Tibial artery (tissue), 4 donors: ENCODE data around the gene RAN.

Experiments
- DNase-seq, 2 donors: peaks; one replicate each; pipeline ENCODE4 v3.0.0-alpha.2; 2019
- H3K27ac ChIP-seq, 2 donors: fragments of 200-600 bp; sonication (generic) in 1 of 2; 1 replicate in 1 of 2; 2 replicates in 1 of 2; pipeline ENCODE4 v1.5.1; 2018 to 2019; ENCODE audit warnings: mild to moderate bottlenecking in 1 of 2
- H3K27me3 ChIP-seq, 2 donors: fragments of 200-600 bp; sonication (generic) in 1 of 2; one replicate each; pipeline versions ENCODE4 v1.5.1 to v1.6.0; 2016 to 2019
- H3K36me3 ChIP-seq, 3 donors: fragments of 200-600 bp; sonication (generic) in 2 of 3; one replicate each; pipeline ENCODE4 v1.5.1; 2016 to 2019; ENCODE audit warnings: mild to moderate bottlenecking in 2 of 3
- H3K4me1 ChIP-seq, 4 donors: fragments of 200-600 bp; sonication (generic) in 2 of 4; 1 replicate in 3 of 4; 2 replicates in 1 of 4; pipeline ENCODE4 v1.5.1; 2016 to 2019
- H3K4me3 ChIP-seq, 2 donors: fragments of 200-600 bp; sonication (generic) in 1 of 2; 1 replicate in 1 of 2; 2 replicates in 1 of 2; pipeline ENCODE4 v1.5.1; 2018 to 2019; ENCODE audit warnings: mild to moderate bottlenecking in 2 of 2
- H3K9me3 ChIP-seq, 3 donors: fragments of 200-600 bp; sonication (generic) in 1 of 3; one replicate each; pipeline ENCODE4 v1.5.1; 2016 to 2019
- intact Hi-C: fragments of 100-400 bp; cut with DNase I; formaldehyde crosslinking; loops from one replicate; pipeline ENCODE4 v1.15.0; 2023; ENCODE audit warnings: low total_unique reads
- TF ChIP-seq, protein P1 (sequence below), 2 experiments: fragments of 200-600 bp in 1 of 2; fragments of 450-650 bp in 1 of 2; IDR thresholded peaks; one replicate each; pipeline ENCODE4 v1.5.1; 2017 to 2019; ENCODE audit warnings: antibody characterized with exemption in 2 of 2, mild to moderate bottlenecking in 1 of 2, moderate library complexity in 1 of 2

The RAN gene

DNA sequence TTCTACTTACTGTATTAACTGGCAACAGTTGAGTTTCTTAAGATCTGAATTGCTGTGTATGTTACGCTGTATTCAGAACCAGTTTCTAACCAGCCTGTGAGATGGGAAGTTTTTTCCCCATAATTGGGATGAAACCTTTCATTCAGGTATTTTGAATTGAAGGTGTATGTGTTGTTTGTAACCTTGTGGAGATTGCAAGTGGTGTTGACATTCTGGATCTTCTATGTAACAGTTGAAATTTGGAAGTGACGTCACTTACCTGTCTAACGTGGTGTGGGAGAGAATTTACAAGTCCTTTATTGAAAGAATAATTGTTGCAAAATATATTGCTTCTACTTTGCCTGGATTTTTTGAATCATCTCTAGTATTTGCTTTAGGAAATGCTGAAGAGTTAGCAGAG is 5.5 kb downstream of the RAN start:
- intact Hi-C loops: no loop called here
- Histone ChIP-seq H3K4me3 (no peak overlapping the region), H3K4me1 (peaks cover 0 to 17% (median 10%) of the 10 kb centered on the region in 4 donors), H3K27ac (no peak overlapping the region), H3K27me3 (no peaks in the 10 kb centered on the region), H3K9me3 (no peaks in the 10 kb centered on the region), H3K36me3 (peaks cover 33 to 38% (median 34%) of the 10 kb centered on the region in 3 donors)
- TF ChIP-seq, protein P1, sequence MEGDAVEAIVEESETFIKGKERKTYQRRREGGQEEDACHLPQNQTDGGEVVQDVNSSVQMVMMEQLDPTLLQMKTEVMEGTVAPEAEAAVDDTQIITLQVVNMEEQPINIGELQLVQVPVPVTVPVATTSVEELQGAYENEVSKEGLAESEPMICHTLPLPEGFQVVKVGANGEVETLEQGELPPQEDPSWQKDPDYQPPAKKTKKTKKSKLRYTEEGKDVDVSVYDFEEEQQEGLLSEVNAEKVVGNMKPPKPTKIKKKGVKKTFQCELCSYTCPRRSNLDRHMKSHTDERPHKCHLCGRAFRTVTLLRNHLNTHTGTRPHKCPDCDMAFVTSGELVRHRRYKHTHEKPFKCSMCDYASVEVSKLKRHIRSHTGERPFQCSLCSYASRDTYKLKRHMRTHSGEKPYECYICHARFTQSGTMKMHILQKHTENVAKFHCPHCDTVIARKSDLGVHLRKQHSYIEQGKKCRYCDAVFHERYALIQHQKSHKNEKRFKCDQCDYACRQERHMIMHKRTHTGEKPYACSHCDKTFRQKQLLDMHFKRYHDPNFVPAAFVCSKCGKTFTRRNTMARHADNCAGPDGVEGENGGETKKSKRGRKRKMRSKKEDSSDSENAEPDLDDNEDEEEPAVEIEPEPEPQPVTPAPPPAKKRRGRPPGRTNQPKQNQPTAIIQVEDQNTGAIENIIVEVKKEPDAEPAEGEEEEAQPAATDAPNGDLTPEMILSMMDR (IDR thresholded peaks at IDR 0.05): no peak
- DNase-seq: no peak

GRCh38 chr12:130878193-130879185 is 6.6 kb downstream of the RAN start:
- Histone ChIP-seq H3K27ac (no peak overlapping the region), H3K4me1 (peaks cover 0 to 7% (median 2%) of the 10 kb centered on the region in 4 donors), H3K9me3 (no peaks in the 10 kb centered on the region), H3K36me3 (peaks cover 33 to 38% (median 33%) of the 10 kb centered on the region in 3 donors), H3K27me3 (no peaks in the 10 kb centered on the region), H3K4me3 (no peak overlapping the region)
- DNase-seq: no peak
- TF ChIP-seq, protein P1 (IDR thresholded peaks at IDR 0.05): no peak
- intact Hi-C loops: no loop called here

GRCh38 chr12:130879212-130879686 is 7.4 kb downstream of the RAN start:
- no peak for DNase-seq
- no peaks in the 10 kb centered on the region for H3K27me3 ChIP-seq
- intact Hi-C loops: no loop called here
- peaks cover 26 to 32% (median 26%) of the 10 kb centered on the region in 3 donors for H3K36me3 ChIP-seq
- H3K4me1 ChIP-seq: peaks cover 0 to 4% (median 0%) of the 10 kb centered on the region in 4 donors
- H3K27ac ChIP-seq: no peak overlapping the region
- TF ChIP-seq, protein P1 (IDR thresholded peaks at IDR 0.05): no peak
- no peak overlapping the region for H3K4me3 ChIP-seq
- H3K9me3 ChIP-seq: no peaks in the 10 kb centered on the region

- peaks cover 0 to 3% (median 0%) of the 10 kb centered on the region in 4 donors for H3K4me1 ChIP-seq
- intact Hi-C loops: no loop called here
- H3K36me3 ChIP-seq: peaks cover 19 to 26% (median 20%) of the 10 kb centered on the region in 3 donors
- no peak for DNase-seq
- TF ChIP-seq, protein P1 (IDR thresholded peaks at IDR 0.05): no peak
- H3K4me3 ChIP-seq: no peak overlapping the region
- H3K27ac ChIP-seq: no peak overlapping the region
- no peaks in the 10 kb centered on the region for H3K9me3 ChIP-seq
- no peaks in the 10 kb centered on the region for H3K27me3 ChIP-seq
These were observed 8.0 kb downstream of the RAN start for GRCh38 chr12:130879781-130880389.

- intact Hi-C loops: no loop called here
- Histone ChIP-seq H3K27ac (no peak overlapping the region), H3K36me3 (peaks cover 14 to 20% (median 14%) of the 10 kb centered on the region in 3 donors), H3K4me3 (no peak overlapping the region), H3K4me1 (no peaks in the 10 kb centered on the region), H3K9me3 (no peaks in the 10 kb centered on the region), H3K27me3 (no peaks in the 10 kb centered on the region)
- TF ChIP-seq, protein P1 (IDR thresholded peaks at IDR 0.05): no peak
- no peak for DNase-seq
These were observed 8.6 kb downstream of the RAN start for GRCh38 chr12:130880411-130880885.
